GM12801 (cell line): ENCODE measurements around the gene MOSPD3.

ENCODE experiments used
- CTCF ChIP-seq: IDR thresholded peaks from one replicate; pipeline ENCODE4 v1.5.1; 2011; ENCODE audit warnings: control low read depth; ENCODE audit not compliant: insufficient read length; ENCODE audit errors: extremely low read depth

The MOSPD3 gene

GRCh38 chr7:100603726-100604027 is 8.7 kb upstream of the MOSPD3 start:
- TF ChIP-seq CTCF = no peak

GRCh38 chr7:100604028-100604975 is 8.0 kb upstream of the MOSPD3 start:
- no peak for TF ChIP-seq CTCF

GRCh38 chr7:100604976-100605911 is 7.1 kb upstream of the MOSPD3 start:
- no peak for TF ChIP-seq CTCF

- no peak for TF ChIP-seq CTCF
Measured at GRCh38 chr7:100606313-100606712, 6.0 kb upstream of the MOSPD3 start.

- no peak for TF ChIP-seq CTCF
Measured at GRCh38 chr7:100607111-100607510, 5.2 kb upstream of the MOSPD3 start.

- TF ChIP-seq CTCF = no peak
Measured at GRCh38 chr7:100609958-100610357, 2.4 kb upstream of the MOSPD3 start.

- no peak for TF ChIP-seq CTCF
Measured at GRCh38 chr7:100612730-100613390, 520 bp downstream of the MOSPD3 start.
